OCI-LY1 (cell line): ENCODE data around the gene RNU1-4.
"Not testable (repeated sequence)": the region's sequence is repeated elsewhere in the genome, so short reads cannot be mapped to it uniquely, and the experiment has no call there.

Source experiments
- EZH2 ChIP-seq: fragments of 200-600 bp; sonication (generic), shearing (Covaris generic); IDR thresholded peaks from 2 replicates; pipeline ENCODE4 v1.8.0; 2017; ENCODE audit warnings: borderline replicate concordance, mixed run types, mild to moderate bottlenecking, antibody characterized with exemption, low read length, moderate library complexity, mixed read lengths
- TF ChIP-seq, protein P1 (sequence below): fragments of 200-600 bp; sonication (generic), shearing (Covaris generic); IDR thresholded peaks from 2 replicates; pipeline ENCODE4 v1.5.1; 2017; ENCODE audit warnings: mild to moderate bottlenecking, antibody characterized with exemption, low read length, moderate library complexity, mixed read lengths

DNA sequence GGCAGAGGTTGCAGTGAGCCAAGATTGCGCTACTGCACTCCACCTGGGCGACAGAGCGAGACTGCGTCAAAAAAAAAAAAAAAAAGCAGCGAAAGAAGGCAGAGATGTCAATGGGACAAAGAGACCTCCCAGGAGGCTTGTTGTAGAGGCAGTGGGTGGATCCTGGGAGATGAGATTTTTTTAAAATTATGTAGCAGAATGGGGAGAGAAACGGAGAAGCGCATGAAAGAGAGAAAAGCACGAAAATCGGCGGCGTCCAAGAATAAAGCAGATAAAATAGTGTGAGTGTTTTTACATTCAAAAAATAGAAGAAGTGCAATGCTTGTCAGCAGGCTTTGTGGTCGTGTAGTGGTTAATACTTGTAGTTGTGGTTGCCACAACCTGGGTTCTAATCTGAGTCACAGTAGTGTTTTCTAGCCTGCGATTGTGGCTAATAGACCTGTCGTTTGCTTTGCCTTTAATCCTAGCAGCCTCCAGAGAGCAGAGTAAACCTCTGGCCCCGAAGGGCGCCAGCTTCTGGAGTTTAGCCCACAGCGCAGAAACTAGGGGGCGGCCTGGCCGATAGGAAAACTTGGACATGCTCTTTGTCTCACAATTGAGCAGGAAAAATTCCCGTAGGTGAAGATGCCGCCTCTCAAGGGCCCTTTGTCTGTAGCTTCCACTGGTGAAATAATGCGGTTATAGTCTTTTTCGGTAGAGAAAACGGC is 11.9 kb upstream of the RNU1-4 start:
- TF ChIP-seq, protein P1, sequence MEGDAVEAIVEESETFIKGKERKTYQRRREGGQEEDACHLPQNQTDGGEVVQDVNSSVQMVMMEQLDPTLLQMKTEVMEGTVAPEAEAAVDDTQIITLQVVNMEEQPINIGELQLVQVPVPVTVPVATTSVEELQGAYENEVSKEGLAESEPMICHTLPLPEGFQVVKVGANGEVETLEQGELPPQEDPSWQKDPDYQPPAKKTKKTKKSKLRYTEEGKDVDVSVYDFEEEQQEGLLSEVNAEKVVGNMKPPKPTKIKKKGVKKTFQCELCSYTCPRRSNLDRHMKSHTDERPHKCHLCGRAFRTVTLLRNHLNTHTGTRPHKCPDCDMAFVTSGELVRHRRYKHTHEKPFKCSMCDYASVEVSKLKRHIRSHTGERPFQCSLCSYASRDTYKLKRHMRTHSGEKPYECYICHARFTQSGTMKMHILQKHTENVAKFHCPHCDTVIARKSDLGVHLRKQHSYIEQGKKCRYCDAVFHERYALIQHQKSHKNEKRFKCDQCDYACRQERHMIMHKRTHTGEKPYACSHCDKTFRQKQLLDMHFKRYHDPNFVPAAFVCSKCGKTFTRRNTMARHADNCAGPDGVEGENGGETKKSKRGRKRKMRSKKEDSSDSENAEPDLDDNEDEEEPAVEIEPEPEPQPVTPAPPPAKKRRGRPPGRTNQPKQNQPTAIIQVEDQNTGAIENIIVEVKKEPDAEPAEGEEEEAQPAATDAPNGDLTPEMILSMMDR = not testable (repeated sequence)
- not testable (repeated sequence) for TF ChIP-seq EZH2
